HG03097 (cell line): ENCODE results near the gene VMP1.
"Not testable (repeated sequence)": the region's sequence is repeated elsewhere in the genome, so short reads cannot be mapped to it uniquely, and the experiment has no call there.

Experiments
- ATAC-seq: cut with Tn5 transposase; IDR thresholded peaks from one replicate; pipeline ENCODE4 v1.9.1; 2021; ENCODE audit not compliant: unreplicated experiment, low FRiP score

The VMP1 gene

GRCh38 chr17:59837308-59838051 lies 130.0 kb downstream of the VMP1 start:
- ATAC-seq, result peak; percentile 88

GRCh38 chr17:59838052-59838916 lies 130.8 kb downstream of the VMP1 start:
- ATAC-seq, result no peak

- ATAC-seq, result no peak
Measured at GRCh38 chr17:59839651-59840328, 132.3 kb downstream of the VMP1 start.

- ATAC-seq, result no peak
Measured at GRCh38 chr17:59840329-59841090, 133.1 kb downstream of the VMP1 start.

- ATAC-seq, result not testable (repeated sequence)
Measured at GRCh38 chr17:59841091-59841881, 133.8 kb downstream of the VMP1 start.

GRCh38 chr17:59841882-59842263 lies 134.4 kb downstream of the VMP1 start:
- ATAC-seq, result not testable (repeated sequence)

GRCh38 chr17:59842901-59843652 lies 135.6 kb downstream of the VMP1 start:
- peak; percentile 28 for ATAC-seq

GRCh38 chr17:59844884-59845594 lies 137.6 kb downstream of the VMP1 start:
- ATAC-seq, result no peak

GRCh38 chr17:59845595-59846393 lies 138.3 kb downstream of the VMP1 start:
- no peak for ATAC-seq

- ATAC-seq, result no peak
Measured at GRCh38 chr17:59846394-59847165, 139.1 kb downstream of the VMP1 start.

GRCh38 chr17:59848385-59848668 lies 140.9 kb downstream of the VMP1 start:
- ATAC-seq, result no peak

GRCh38 chr17:59848778-59849177 lies 141.3 kb downstream of the VMP1 start:
- no peak for ATAC-seq

- not testable (repeated sequence) for ATAC-seq
Measured at GRCh38 chr17:59850311-59850710, 142.9 kb downstream of the VMP1 start.

GRCh38 chr17:59851439-59852375 lies 144.3 kb downstream of the VMP1 start:
- ATAC-seq, result no peak

- not testable (repeated sequence) for ATAC-seq
Measured at GRCh38 chr17:59852847-59853167, 145.4 kb downstream of the VMP1 start.
